Cardiac muscle cell (in vitro differentiated cells and primary cell): ENCODE results near the gene CACNA2D3. TPM values are rescaled to one million over a fixed set of nuclear protein-coding genes. Genes with fewer than 3 reads are reported as not detected.
"Not testable (repeated sequence)": the region's sequence is repeated elsewhere in the genome, so short reads cannot be mapped to it uniquely, and the experiment has no call there.

Source experiments
- DNase-seq, 2 donors: peaks; one replicate each; pipeline versions ENCODE4 v3.0.0 to v3.0.0-alpha.2; 2010 to 2017; ENCODE audit warnings: low read depth in 1 of 2, low spot score in 1 of 2
- H3K27ac ChIP-seq: fragments of 200-600 bp; sonication (generic); 2 replicates; pipeline ENCODE4 v1.5.1; 2016
- H3K27me3 ChIP-seq: fragments of 200-600 bp; sonication (generic); 2 replicates; pipeline ENCODE4 v1.6.0; 2016; ENCODE audit warnings: control low read depth
- H3K36me3 ChIP-seq: fragments of 200-600 bp; sonication (generic); 2 replicates; pipeline ENCODE4 v1.5.1; 2016; ENCODE audit warnings: control low read depth
- H3K4me1 ChIP-seq: fragments of 200-600 bp; sonication (generic); 2 replicates; pipeline ENCODE4 v1.8.1; 2017; ENCODE audit warnings: low read depth, mild to moderate bottlenecking, mixed run types
- H3K4me3 ChIP-seq: fragments of 200-600 bp; sonication (generic); 2 replicates; pipeline ENCODE4 v1.5.1; 2016; ENCODE audit warnings: mild to moderate bottlenecking
- H3K9me3 ChIP-seq: fragments of 200-600 bp; sonication (generic); 2 replicates; pipeline ENCODE4 v1.5.1; 2017; ENCODE audit warnings: low read depth, mild to moderate bottlenecking, control low read depth
- polyA plus RNA-seq: library from polyadenylated mRNA; unstranded; fragments of >200 nt; fragmentation: Nextera tagmentation; extraction: Ambion mirVana; gene quantifications from 2 replicates; pipeline ENCODE4 v1.2.1, GENCODE V29; 2016
- total RNA-seq: library from RNA; depleted of rRNA; stranded (reverse); fragments of >200 nt; gene quantifications from 2 replicates; pipeline ENCODE4 v1.2.3, GENCODE V29; 2016
- TF ChIP-seq, protein P1 (sequence below): IDR thresholded peaks from 2 replicates; pipeline ENCODE4 v1.5.1; 2012; ENCODE audit warnings: low read depth, mild to moderate bottlenecking, low read length

CACNA2D3 gene
- total and polyA plus RNA-seq, 2 experiments from 2014 or later: 0.45 to 0.59 TPM

DNA sequence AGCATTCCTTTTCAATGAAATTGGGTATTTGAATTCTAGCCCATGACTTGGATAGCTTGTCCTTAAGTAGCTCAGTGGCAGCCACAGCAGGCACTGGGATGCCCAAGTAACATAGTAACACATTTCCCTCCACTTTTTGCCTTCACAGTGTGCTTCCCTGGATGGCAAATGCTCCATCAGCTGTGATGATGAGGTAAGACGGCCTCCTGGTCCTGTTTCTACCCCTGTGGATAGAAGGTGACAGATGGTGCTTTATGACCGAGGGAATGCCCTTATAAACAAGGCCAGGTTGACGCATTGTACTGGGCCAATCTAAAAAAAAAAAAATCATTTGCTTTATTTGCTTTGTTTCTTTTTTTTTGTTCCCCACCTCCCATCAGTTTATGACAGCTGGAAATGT, 847.3 kb downstream of the CACNA2D3 start:
- Histone ChIP-seq H3K4me1 (no peaks in the 10 kb centered on the region), H3K27me3 (no peaks in the 10 kb centered on the region), H3K4me3 (no peak overlapping the region), H3K36me3 (no peaks in the 10 kb centered on the region), H3K9me3 (no peaks in the 10 kb centered on the region), H3K27ac (no peak overlapping the region)
- TF ChIP-seq, protein P1, sequence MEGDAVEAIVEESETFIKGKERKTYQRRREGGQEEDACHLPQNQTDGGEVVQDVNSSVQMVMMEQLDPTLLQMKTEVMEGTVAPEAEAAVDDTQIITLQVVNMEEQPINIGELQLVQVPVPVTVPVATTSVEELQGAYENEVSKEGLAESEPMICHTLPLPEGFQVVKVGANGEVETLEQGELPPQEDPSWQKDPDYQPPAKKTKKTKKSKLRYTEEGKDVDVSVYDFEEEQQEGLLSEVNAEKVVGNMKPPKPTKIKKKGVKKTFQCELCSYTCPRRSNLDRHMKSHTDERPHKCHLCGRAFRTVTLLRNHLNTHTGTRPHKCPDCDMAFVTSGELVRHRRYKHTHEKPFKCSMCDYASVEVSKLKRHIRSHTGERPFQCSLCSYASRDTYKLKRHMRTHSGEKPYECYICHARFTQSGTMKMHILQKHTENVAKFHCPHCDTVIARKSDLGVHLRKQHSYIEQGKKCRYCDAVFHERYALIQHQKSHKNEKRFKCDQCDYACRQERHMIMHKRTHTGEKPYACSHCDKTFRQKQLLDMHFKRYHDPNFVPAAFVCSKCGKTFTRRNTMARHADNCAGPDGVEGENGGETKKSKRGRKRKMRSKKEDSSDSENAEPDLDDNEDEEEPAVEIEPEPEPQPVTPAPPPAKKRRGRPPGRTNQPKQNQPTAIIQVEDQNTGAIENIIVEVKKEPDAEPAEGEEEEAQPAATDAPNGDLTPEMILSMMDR: no peak
- no peak for DNase-seq

DNA sequence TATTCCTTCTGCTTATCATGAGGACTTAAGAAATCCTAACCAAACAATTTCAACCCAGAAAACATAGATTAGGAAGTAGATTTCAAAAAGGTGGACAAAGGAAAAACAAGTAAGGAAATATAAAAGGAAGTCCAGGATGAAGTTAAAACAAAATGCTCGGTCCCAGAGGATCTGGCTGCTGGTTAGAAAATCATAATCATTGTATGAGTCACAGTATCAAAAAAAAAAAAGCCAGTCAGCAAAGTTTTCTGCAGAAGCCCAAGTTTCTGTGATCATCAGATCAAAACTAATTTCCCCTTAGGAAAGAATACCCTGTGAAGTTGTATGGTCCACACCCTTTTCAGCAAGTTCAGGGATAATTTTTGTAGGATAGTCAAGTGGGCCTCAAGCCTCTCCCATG, 848.5 kb downstream of the CACNA2D3 start:
- peak in 1 of 2 donors; percentile 29 for DNase-seq
- no peak overlapping the region for H3K4me3 ChIP-seq
- no peaks in the 10 kb centered on the region for H3K9me3 ChIP-seq
- H3K27ac ChIP-seq: no peak overlapping the region
- H3K27me3 ChIP-seq: no peaks in the 10 kb centered on the region
- TF ChIP-seq, protein P1: no peak
- no peaks in the 10 kb centered on the region for H3K36me3 ChIP-seq
- H3K4me1 ChIP-seq: no peaks in the 10 kb centered on the region

DNA sequence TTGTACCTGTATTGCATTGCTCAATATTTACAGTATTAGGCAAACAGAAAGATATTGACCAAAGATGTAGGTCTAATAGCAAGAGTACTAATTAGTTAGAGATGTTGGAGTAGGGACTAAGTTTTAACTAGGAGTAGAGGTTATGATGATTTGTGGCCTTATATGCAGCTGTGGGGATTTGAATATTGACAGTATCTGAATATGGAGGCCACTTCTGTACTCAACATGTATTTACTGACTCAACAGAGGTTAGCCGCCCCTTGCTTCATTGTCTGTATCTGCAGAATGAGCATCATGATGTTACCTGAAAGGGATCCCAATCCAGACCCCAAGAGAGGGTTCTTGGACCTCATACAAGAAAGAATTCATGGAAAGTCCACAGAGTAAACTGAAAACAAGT, 855.1 kb downstream of the CACNA2D3 start:
- Histone ChIP-seq H3K27ac (no peak overlapping the region), H3K36me3 (no peaks in the 10 kb centered on the region), H3K9me3 (no peaks in the 10 kb centered on the region), H3K27me3 (no peaks in the 10 kb centered on the region), H3K4me1 (no peaks in the 10 kb centered on the region), H3K4me3 (no peak overlapping the region)
- TF ChIP-seq, protein P1: no peak
- no peak for DNase-seq

DNA sequence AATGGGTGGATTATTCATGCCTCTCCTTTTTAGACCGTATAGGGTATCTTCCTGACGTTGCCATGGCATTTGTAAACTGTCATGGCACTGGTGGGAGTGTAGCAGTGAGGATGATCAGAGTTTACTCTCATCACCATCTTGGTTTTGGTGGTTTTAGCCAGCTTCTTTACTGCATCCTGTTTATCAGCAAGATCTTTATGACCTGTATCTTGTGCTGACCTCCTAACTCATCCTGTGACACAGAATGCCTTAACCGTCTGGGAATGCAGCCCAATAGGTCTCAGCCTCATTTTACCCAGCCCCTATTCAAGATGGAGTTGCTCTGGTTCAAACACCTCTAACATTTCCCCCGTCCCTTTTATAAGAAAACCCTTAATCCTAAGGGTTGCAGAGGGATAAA, 855.6 kb downstream of the CACNA2D3 start:
- H3K27me3 ChIP-seq, DNase-seq, H3K36me3 ChIP-seq, H3K9me3 ChIP-seq, H3K27ac ChIP-seq, H3K4me3 ChIP-seq, H3K4me1 ChIP-seq: not testable (repeated sequence)

DNA sequence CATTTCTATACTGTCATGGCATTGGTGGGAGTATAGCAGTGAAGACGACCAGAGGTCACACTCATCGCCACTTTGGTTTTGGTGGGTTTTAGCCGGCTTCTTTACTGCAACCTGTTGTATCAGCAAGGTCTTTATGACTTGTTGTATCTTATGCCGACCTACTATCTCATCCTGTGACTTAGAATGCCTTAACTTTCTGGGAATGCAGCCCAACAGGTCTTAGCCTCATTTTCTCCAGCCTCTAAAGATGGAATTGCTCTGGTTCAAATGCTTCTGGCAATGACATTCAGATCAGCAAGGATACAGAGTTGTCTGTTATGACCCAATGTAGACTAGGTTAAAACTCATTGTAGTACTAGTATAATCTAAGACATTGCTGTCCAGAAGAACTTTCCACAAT, 860.5 kb downstream of the CACNA2D3 start:
- Histone ChIP-seq H3K27ac (no peak overlapping the region), H3K4me3 (no peak overlapping the region), H3K27me3 (no peaks in the 10 kb centered on the region), H3K4me1 (peaks cover 4% of the 10 kb centered on the region), H3K9me3 (no peaks in the 10 kb centered on the region), H3K36me3 (no peaks in the 10 kb centered on the region)
- DNase-seq: no peak
- TF ChIP-seq, protein P1: no peak

DNA sequence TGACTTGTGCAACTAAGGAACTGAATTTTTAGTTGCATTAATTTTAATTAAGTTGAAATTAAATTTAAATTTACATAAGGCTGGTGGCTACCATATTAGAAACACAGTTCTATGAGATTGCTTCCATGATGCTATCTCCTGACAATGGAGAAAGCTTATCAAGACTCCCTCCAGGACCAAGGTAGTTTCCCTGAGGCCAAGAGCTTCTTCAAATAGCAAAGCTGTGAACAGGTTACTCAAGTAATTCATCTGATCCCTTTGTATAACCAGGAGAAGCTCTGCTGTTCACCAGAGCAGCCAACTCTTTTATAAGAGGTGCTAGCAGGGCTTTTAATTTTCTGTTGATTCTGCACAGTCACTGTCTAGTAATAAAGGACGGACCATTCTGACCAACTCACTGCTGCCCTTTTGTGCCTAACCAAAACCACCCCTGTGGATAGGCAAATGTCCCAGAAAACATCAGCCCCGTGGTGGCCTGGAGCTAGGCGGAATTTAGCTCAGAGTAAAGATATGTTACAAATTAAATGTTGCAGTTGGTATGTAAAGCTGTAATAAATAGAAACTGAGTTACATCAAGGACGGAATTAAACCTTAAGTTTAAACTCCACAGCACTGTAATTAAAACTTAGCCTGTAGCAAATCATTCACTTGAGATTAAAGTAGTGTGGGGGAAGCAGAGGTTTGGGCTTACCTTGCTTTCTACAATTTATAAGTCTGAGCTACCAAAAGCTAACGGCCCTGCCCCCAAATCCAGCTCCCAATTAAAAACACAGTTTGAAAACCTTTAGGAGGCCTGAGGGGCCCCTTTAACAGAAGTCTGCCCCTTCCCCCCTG, 861.1 kb downstream of the CACNA2D3 start:
- no peaks in the 10 kb centered on the region for H3K36me3 ChIP-seq
- TF ChIP-seq, protein P1: no peak
- no peak overlapping the region for H3K27ac ChIP-seq
- H3K9me3 ChIP-seq: no peaks in the 10 kb centered on the region
- no peaks in the 10 kb centered on the region for H3K27me3 ChIP-seq
- H3K4me1 ChIP-seq: peaks cover 11% of the 10 kb centered on the region
- no peak for DNase-seq
- H3K4me3 ChIP-seq: no peak overlapping the region
